MM.1S (cell line): Measurements from ENCODE around the gene IRF6.

Experiments used
- DNase-seq: peaks from one replicate; pipeline ENCODE4 v3.0.0-alpha.2; 2015
- H2AFZ ChIP-seq: fragments of 300-600 bp; sonication (generic); 2 replicates; pipeline ENCODE4 v1.6.0; 2016; ENCODE audit warnings: antibody characterized with exemption, low read length
- H3F3A ChIP-seq: fragments of 300-600 bp; sonication (generic); 2 replicates; pipeline ENCODE4 v1.6.1; 2016; ENCODE audit warnings: mild to moderate bottlenecking, antibody characterized with exemption, low read length, moderate library complexity, mixed read lengths; ENCODE audit not compliant: insufficient read depth
- H3K27ac ChIP-seq: fragments of 300-600 bp; sonication (generic); 2 replicates; pipeline ENCODE4 v1.5.1; 2016; ENCODE audit warnings: mild to moderate bottlenecking, low read length
- H3K27me3 ChIP-seq: fragments of 300-600 bp; sonication (generic); replicated peaks from 2 replicates; pipeline ENCODE4 v1.6.0; 2016; ENCODE audit warnings: low read length; ENCODE audit not compliant: insufficient read depth
- H3K36me3 ChIP-seq: fragments of 300-600 bp; sonication (generic); replicated peaks from 2 replicates; pipeline ENCODE4 v1.6.1; 2016; ENCODE audit warnings: mild to moderate bottlenecking, low read length, mixed read lengths; ENCODE audit not compliant: insufficient read depth
- H3K4me1 ChIP-seq: fragments of 300-600 bp; sonication (generic); 2 replicates; pipeline ENCODE4 v1.6.1; 2016; ENCODE audit warnings: low read length, mixed read lengths
- H3K4me2 ChIP-seq: fragments of 300-600 bp; sonication (generic); 2 replicates; pipeline ENCODE4 v1.6.0; 2016; ENCODE audit warnings: low read depth, low read length
- H3K4me3 ChIP-seq: fragments of 300-600 bp; sonication (generic); 2 replicates; pipeline ENCODE4 v1.5.1; 2016; ENCODE audit warnings: low read length, mixed read lengths
- H3K79me2 ChIP-seq: fragments of 300-600 bp; sonication (generic); 2 replicates; pipeline ENCODE4 v1.6.1; 2016; ENCODE audit warnings: mixed run types, low read length, mixed read lengths
- H3K9ac ChIP-seq: fragments of 300-600 bp; sonication (generic); 2 replicates; pipeline ENCODE4 v1.6.1; 2016; ENCODE audit warnings: low read length, mixed read lengths
- H3K9me2 ChIP-seq: fragments of 300-600 bp; sonication (generic); replicated peaks from 2 replicates; pipeline ENCODE4 v1.6.1; 2016; ENCODE audit warnings: mild to moderate bottlenecking, low read length, mixed read lengths; ENCODE audit not compliant: insufficient read depth
- H3K9me3 ChIP-seq: fragments of 300-600 bp; sonication (generic); replicated peaks from 2 replicates; pipeline ENCODE4 v1.6.1; 2016; ENCODE audit warnings: mild to moderate bottlenecking, low read length, mixed read lengths; ENCODE audit not compliant: insufficient read depth
- H4K20me1 ChIP-seq: fragments of 300-600 bp; sonication (generic); 2 replicates; pipeline ENCODE4 v1.6.1; 2016; ENCODE audit warnings: mild to moderate bottlenecking, low read length, moderate library complexity, mixed read lengths; ENCODE audit not compliant: insufficient read depth
- CTCF ChIP-seq: fragments of 300-600 bp; sonication (generic); IDR thresholded peaks from 2 replicates; pipeline ENCODE4 v1.5.1; 2016; ENCODE audit warnings: antibody characterized with exemption, low read length, mixed read lengths
- EZH2 ChIP-seq: fragments of 300-600 bp; sonication (generic); optimal IDR thresholded peaks from 2 replicates; pipeline ENCODE3; 2017; ENCODE audit warnings: low read depth, mild to moderate bottlenecking, antibody characterized with exemption, low read length, mixed read lengths
- EZH2phosphoT487 ChIP-seq: fragments of 300-600 bp; sonication (generic); IDR thresholded peaks from 2 replicates; pipeline ENCODE4 v1.6.1; 2018; ENCODE audit warnings: antibody characterized with exemption, low read length

Gene IRF6

GRCh38 chr1:209789245-209789644, 16.7 kb downstream of the IRF6 start:
- Histone ChIP-seq H3K27me3 (no peaks in the 10 kb centered on the region), H3K27ac (no peak overlapping the region), H2AFZ (no peak overlapping the region), H3K9ac (no peak overlapping the region), H3K4me2 (no peak overlapping the region), H3K4me3 (no peak overlapping the region), H3K79me2 (no peaks in the 10 kb centered on the region), H3K9me2 (no peaks in the 10 kb centered on the region), H4K20me1 (no peaks in the 10 kb centered on the region), H3K4me1 (peaks cover 3% of the 10 kb centered on the region; the same call in 1 of the 2 replicates), H3K9me3 (no peaks in the 10 kb centered on the region), H3F3A (no peaks in the 10 kb centered on the region), H3K36me3 (no peaks in the 10 kb centered on the region)
- TF ChIP-seq EZH2phosphoT487 (no peak), CTCF (no peak), EZH2 (no peak)
- no peak for DNase-seq

- no peaks in the 10 kb centered on the region for H3K9me3 ChIP-seq
- H3K27me3 ChIP-seq = no peaks in the 10 kb centered on the region
- no peak overlapping the region for H3K9ac ChIP-seq
- H3F3A ChIP-seq = no peaks in the 10 kb centered on the region
- H3K4me2 ChIP-seq = no peak overlapping the region
- no peak overlapping the region for H3K27ac ChIP-seq
- DNase-seq = no peak
- no peak overlapping the region for H3K4me3 ChIP-seq
- no peaks in the 10 kb centered on the region for H3K36me3 ChIP-seq
- H3K4me1 ChIP-seq = peaks cover 9% of the 10 kb centered on the region
- no peak overlapping the region for H2AFZ ChIP-seq
- no peaks in the 10 kb centered on the region for H3K9me2 ChIP-seq
- TF ChIP-seq EZH2phosphoT487 = no peak
- no peak for TF ChIP-seq EZH2
- no peak for TF ChIP-seq CTCF
- peaks cover 12% of the 10 kb centered on the region for H3K79me2 ChIP-seq
- no peaks in the 10 kb centered on the region for H4K20me1 ChIP-seq
Observed at GRCh38 chr1:209787551-209787950, 18.4 kb downstream of the IRF6 start.

GRCh38 chr1:209786146-209786545, 19.8 kb downstream of the IRF6 start:
- TF ChIP-seq EZH2 (no peak), EZH2phosphoT487 (no peak), CTCF (no peak)
- H3K9me3 ChIP-seq = no peaks in the 10 kb centered on the region
- H3K4me2 ChIP-seq = no peak overlapping the region
- 0 out of 2 replicates have a peak, but pooled peaks cover 6% of the 10 kb centered on the region for H3F3A ChIP-seq
- DNase-seq = no peak
- no peak overlapping the region for H2AFZ ChIP-seq
- no peaks in the 10 kb centered on the region for H3K27me3 ChIP-seq
- H3K4me3 ChIP-seq = no peak overlapping the region
- H3K9me2 ChIP-seq = no peaks in the 10 kb centered on the region
- H3K4me1 ChIP-seq = peaks cover 9% of the 10 kb centered on the region
- no peak overlapping the region for H3K9ac ChIP-seq
- H3K27ac ChIP-seq = no peak overlapping the region
- H3K79me2 ChIP-seq = peaks cover 12% of the 10 kb centered on the region
- no peaks in the 10 kb centered on the region for H4K20me1 ChIP-seq
- H3K36me3 ChIP-seq = no peaks in the 10 kb centered on the region
